Measurements from ENCODE around the gene SKOR2.

The SKOR2 gene

DNA sequence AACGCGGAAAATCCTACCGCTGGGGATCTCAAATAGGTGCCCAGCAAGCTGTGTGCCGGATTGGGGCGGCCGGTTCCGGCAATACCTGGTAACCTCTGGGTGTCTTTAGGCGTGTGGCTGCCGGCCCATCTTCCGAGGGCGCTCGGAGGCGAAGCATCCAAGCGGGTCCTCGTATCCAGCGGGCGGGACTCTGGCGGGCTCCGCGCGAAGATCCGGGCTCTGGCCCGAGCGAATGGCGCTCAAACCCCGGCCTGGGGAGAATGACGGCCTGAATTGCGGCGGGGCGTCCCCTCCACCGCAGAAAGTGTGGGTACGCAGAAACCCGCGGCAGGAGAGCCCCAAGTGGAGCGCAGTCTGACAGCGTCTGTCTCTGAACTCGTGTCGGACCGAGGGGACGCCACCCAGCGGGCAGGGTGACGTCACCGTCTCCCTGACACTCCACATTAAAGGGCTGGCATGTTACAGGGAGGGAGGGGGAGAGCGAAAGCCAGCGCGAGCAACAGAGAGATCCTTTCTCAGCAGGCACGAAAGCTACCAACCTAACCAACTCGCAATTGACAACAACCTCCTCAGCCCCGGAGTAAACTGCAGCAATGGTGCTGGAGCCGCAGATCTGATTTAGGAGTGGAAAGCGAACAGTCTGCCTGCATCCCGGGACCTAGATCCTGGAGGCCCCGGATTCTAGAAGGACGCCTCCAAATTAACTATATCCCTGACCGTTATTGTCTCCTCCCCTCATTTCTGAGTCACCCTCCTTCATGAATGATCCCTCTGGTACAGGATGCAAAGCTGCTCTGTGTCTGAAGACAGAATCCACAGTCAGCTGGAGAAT, at the start of gene SKOR2:
SKOR2 (minus strand) TSS at position 372 of the 832 bp plus-strand sequence. CDS start 2,477 bp downstream, outside the sequence.
- no peak for DNase-seq

DNA sequence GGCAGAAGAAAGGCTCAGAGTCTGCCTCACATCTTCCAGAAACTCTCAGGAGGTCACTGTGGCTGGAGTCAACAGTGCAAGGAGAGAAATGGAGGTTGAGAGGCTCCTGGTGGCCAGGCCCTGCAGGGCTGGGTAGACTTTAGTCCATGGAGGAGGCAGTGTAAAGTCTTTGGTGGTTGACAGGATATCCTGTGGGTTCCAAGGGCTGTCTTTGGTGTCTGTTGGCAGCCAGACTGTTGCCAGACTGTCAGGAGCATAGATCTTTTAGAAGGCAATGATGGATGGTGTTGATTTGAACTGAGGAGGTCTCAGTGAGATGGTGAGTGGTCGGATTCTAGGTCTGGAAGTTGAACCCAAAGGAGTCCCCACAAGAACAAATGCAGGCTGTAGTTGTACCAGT, 45.0 kb upstream of the SKOR2 start:
- DNase-seq: no peak

GRCh38 chr18:47294801-47295200, 43.3 kb upstream of the SKOR2 start:
- no peak for DNase-seq

GRCh38 chr18:47288741-47289140, 37.3 kb upstream of the SKOR2 start:
- no peak for DNase-seq

- no peak for DNase-seq
These were observed 36.6 kb upstream of the SKOR2 start for GRCh38 chr18:47287911-47288585.

- no peak for DNase-seq
These were observed 35.4 kb upstream of the SKOR2 start for GRCh38 chr18:47286776-47287410.

- no peak for DNase-seq
These were observed 34.0 kb upstream of the SKOR2 start for GRCh38 chr18:47285456-47285855.

GRCh38 chr18:47284721-47285395, 33.4 kb upstream of the SKOR2 start:
- DNase-seq: no peak

DNA sequence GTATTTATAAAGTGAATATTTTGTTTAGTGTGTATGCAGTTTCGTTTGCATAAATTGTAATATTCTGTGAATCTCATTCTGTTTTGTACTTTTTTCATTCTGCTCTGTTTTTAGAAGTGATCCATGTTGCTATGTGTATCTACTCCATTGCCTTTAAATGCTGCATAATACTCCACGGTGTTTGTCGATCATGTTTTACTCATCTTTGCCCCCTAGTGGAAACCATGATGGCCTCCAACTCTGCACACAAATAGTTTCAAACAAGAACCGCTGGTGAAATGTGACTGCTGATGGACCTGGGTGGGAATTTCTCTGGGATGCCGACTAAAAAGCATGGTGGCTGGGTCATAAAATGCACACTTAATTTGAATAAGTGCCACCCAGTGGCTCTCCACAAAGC, 32.0 kb upstream of the SKOR2 start:
- DNase-seq: no peak

DNA sequence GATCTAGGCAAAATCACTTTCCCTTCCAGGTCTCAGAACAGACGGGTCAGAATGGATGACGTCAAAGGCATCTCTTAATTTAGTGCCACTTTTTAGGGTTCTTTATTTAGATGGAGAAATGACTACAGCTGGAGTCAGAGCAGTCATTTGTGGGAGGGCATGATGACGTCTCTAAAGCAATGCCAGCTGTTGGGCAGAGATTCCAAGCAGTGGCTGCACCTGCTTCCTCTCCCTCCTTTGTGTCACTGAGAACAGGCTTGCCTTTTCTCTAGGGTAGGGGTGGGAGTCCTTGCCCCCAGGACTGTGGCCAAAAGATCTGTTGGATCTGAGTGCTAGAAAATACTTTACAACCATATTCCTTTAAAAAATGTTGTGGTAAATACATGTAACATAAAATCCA, 28.7 kb upstream of the SKOR2 start:
- no peak for DNase-seq

DNA sequence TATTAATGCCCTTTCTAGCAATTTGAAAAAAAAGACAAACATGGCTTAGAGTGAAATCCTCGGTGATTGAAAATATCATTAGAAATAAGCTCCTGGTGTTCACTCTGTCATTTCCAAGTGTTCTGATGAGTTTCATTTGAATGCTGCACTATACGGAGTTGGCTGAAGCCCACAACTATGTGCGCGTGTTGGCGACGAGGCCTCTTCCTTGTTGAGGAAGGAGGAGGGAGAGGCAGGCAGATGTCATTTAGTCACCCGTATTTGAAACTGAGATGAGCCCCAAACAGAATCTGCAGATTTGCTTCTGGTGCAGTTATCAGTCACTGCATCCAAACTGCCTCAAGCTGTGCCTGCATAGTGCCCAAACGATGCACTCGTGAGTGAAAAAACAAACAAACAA, 23.5 kb upstream of the SKOR2 start:
- DNase-seq: no peak

- DNase-seq: no peak
These were observed 13.7 kb upstream of the SKOR2 start for GRCh38 chr18:47265197-47265596.

DNA sequence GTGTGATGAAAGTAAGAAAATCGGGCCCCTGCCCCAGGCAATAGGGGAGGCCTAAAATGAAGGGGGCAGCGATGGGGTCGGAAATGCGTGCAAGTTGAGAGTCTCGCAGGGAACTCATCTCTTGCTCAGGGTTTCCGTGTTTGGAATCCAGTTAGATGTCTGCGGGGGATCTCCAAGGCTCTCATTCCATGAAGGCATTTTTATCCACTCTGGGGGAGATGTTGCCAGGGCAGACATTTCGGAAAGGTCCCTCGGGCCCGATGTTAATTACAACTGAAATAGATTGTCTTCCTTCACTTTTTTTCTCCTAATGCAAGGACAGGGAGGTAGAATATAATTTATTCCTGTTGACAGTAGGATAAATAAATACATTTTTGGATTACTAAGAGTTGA, 12.8 kb upstream of the SKOR2 start:
- no peak for DNase-seq

- no peak for DNase-seq
These were observed 12.2 kb upstream of the SKOR2 start for GRCh38 chr18:47263430-47264307.

DNA sequence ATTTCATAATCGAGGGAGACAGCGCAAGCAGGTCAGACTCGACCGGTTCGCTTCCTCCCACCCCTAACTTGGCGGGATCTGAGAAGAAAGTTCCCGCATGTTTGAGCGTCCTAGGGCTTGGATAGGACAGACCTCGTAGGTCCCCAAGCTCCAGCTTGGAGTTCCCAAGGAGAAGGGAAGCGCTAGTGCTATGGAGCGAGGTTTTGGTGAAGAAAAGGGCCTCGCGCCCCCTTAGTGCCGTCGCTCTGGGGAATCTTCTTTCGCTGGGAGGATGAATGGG, 11.6 kb upstream of the SKOR2 start:
- no peak for DNase-seq

DNA sequence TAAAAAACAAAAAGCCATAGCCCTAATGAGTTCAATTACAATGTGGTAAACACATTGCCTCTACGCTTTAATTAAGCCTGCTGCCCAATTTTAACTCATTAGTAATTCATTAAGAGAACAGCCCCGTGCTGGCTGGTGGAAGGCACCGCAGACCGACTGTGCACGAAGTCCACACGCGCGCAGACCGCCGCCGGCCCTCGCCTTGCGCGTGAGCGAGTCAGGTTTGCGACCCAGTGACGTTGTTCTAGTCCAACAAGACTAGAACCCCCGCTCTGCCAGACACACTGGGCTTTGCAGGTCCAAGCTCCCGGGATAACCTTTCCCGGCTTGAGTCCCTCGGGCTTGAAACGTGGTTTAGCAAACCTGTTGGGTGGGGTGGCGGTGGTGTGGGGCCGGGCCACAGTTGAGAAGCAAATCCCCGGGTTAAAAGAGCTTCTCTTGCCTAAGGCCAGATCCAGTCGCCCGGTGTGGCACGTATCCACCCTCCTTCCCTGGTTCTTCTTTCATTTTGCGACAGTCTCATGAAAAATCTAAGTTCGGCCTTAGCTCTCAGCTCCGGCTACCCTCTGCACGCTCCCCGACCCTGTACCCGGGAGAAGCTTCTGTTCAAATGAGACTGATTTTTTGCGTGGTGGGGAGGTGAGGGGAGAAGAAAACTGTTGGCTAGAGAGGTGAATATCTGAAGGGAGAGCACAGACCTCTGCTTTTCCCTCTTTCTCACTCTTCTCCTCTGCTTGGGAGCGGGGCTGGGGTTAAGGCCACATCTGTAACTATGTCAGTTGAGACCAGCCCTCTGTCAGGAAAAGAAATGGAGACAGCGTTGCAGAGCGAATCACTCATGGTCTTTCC, 11.1 kb upstream of the SKOR2 start:
- DNase-seq: no peak

GRCh38 chr18:47261902-47262300, 10.4 kb upstream of the SKOR2 start:
- DNase-seq: no peak

DNA sequence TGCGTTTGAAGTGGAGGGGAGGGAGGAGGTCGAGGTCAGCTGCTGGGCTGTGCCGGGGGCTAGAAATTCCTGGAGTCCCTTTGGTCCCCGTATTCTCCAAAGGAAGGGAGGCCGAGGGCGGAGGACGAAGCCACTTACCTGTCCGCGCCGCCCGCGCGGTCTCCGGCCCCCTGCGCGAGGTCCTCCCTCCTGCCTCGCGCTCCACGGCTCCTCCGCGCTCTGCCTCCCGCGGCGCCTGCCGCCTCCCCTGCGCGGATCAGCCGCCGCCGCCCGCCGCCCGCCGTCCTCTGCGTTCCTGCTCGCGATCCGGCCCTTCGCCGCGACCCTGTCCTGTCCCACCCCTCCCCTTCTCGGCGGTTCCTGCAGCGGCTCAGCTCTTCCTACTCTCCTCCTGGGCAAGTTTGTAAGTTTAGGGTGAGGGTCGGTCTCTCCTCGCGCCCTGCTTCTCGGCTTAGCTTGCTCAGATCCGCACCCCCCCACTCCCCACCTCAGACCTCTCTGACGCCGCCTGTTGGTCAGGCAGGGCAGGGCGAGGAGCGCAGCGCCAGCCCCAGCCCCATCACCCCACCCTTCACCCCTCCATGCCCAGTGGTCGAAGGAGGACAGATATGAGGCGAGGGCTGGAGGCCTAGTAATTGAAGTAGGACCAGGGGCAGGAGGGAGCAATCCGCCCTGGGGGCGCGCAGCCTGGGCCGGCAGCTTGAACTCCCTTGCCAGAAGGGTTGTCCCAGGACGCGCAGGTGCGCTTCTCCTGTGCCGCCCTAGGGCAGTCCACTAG, 9.7 kb upstream of the SKOR2 start:
- DNase-seq: no peak

- no peak for DNase-seq
These were observed 8.9 kb upstream of the SKOR2 start for GRCh38 chr18:47260120-47260923.

All from cortex of kidney (tissue), 1 donor.